ENCODE measurements around the gene RELB. TPM values are rescaled to one million over a fixed set of nuclear protein-coding genes. Genes with fewer than 3 reads are reported as not detected.
"Not testable (repeated sequence)": the region's sequence is repeated elsewhere in the genome, so short reads cannot be mapped to it uniquely, and the experiment has no call there.

RELB gene
- total RNA-seq, 1 donor from 2014 or later: 72.7 TPM

GRCh38 chr19:44992336-44993163, 8.7 kb upstream of the RELB start:
- DNase-seq: no peak
- H3K4me1 Mint-ChIP-seq: peaks cover 6% of the 10 kb centered on the region
- no peaks in the 10 kb centered on the region for H3K27me3 Mint-ChIP-seq
- no peak overlapping the region for H3K27ac Mint-ChIP-seq
- no peaks in the 10 kb centered on the region for H3K9me3 Mint-ChIP-seq
- intact Hi-C loops (cut with micrococcal nuclease): no loop called here
- H3K4me3 Mint-ChIP-seq: no peak overlapping the region
- H3K36me3 Mint-ChIP-seq (ENCODE audit: low read depth): peaks cover 21% of the 10 kb centered on the region

GRCh38 chr19:44993526-44993925, 7.7 kb upstream of the RELB start:
- H3K27ac Mint-ChIP-seq: no peak overlapping the region
- intact Hi-C loops (cut with micrococcal nuclease): no loop called here
- no peaks in the 10 kb centered on the region for H3K27me3 Mint-ChIP-seq

GRCh38 chr19:44993926-44994537, 7.2 kb upstream of the RELB start:
- H3K4me3 Mint-ChIP-seq: no peak overlapping the region
- no peaks in the 10 kb centered on the region for H3K27me3 Mint-ChIP-seq
- peaks cover 16% of the 10 kb centered on the region for H3K36me3 Mint-ChIP-seq (ENCODE audit: low read depth)
- DNase-seq: no peak
- intact Hi-C loops (cut with micrococcal nuclease): no loop called here
- H3K27ac Mint-ChIP-seq: no peak overlapping the region
- H3K4me1 Mint-ChIP-seq: peaks cover 4% of the 10 kb centered on the region
- H3K9me3 Mint-ChIP-seq: no peaks in the 10 kb centered on the region

More at GRCh38 chr19:44993526-44993925, 7.7 kb upstream of the RELB start:
- Mint-ChIP-seq H3K4me3 (no peak overlapping the region), H3K36me3 (ENCODE audit: low read depth) (peaks cover 18% of the 10 kb centered on the region), H3K4me1 (peaks cover 4% of the 10 kb centered on the region), H3K9me3 (no peaks in the 10 kb centered on the region)
- DNase-seq: no peak

GRCh38 chr19:44998025-44998424, 3.2 kb upstream of the RELB start:
- H3K27ac Mint-ChIP-seq: peak overlapping the region; percentile 30
- H3K9me3 Mint-ChIP-seq: no peaks in the 10 kb centered on the region
- intact Hi-C loops (cut with micrococcal nuclease): no loop called here
- no peak overlapping the region for H3K4me3 Mint-ChIP-seq
- H3K36me3 Mint-ChIP-seq (ENCODE audit: low read depth): peaks cover 14% of the 10 kb centered on the region
- H3K4me1 Mint-ChIP-seq: peaks cover 11% of the 10 kb centered on the region
- no peaks in the 10 kb centered on the region for H3K27me3 Mint-ChIP-seq
- DNase-seq: no peak

GRCh38 chr19:44999131-44999925, 1.9 kb upstream of the RELB start:
- Mint-ChIP-seq H3K36me3 (ENCODE audit: low read depth) (peaks cover 15% of the 10 kb centered on the region), H3K4me1 (peaks cover 11% of the 10 kb centered on the region), H3K27ac (peak overlapping the region; percentile 80)
- DNase-seq; H3K4me3 Mint-ChIP-seq; H3K9me3 Mint-ChIP-seq; intact Hi-C loops (cut with micrococcal nuclease); H3K27me3 Mint-ChIP-seq: not testable (repeated sequence)

- not testable (repeated sequence) for DNase-seq, H3K9me3 Mint-ChIP-seq, H3K27me3 Mint-ChIP-seq
- Mint-ChIP-seq H3K4me3 (peak overlapping the region; percentile 67), H3K4me1 (peaks cover 11% of the 10 kb centered on the region), H3K27ac (peak overlapping the region; percentile 80), H3K36me3 (ENCODE audit: low read depth) (peaks cover 22% of the 10 kb centered on the region)
- intact Hi-C loops (cut with micrococcal nuclease): loop anchor here (1.0 to 5.0 kb wide), 2 partner anchors 77 to 178 kb away; partner anchors contain the start of genes BLOC1S3, GEMIN7, TRAPPC6A and ZNF296
Measured at GRCh38 chr19:45000665-45001064, 599 bp upstream of the RELB start.

GRCh38 chr19:45003485-45003884, 2.2 kb downstream of the RELB start:
- no peaks in the 10 kb centered on the region for H3K9me3 Mint-ChIP-seq
- peak overlapping the region; percentile 32 for H3K4me3 Mint-ChIP-seq
- H3K27ac Mint-ChIP-seq: no peak overlapping the region
- no peaks in the 10 kb centered on the region for H3K27me3 Mint-ChIP-seq
- peaks cover 13% of the 10 kb centered on the region for H3K4me1 Mint-ChIP-seq
- no peak for DNase-seq
- intact Hi-C loops (cut with micrococcal nuclease): loop anchor here (5.0 kb wide), 1 partner anchor 74 kb away; the partner anchor contains the start of genes GEMIN7 and ZNF296
- H3K36me3 Mint-ChIP-seq (ENCODE audit: low read depth): peaks cover 42% of the 10 kb centered on the region

- DNase-seq: no peak
- no peak overlapping the region for H3K27ac Mint-ChIP-seq
- no peak overlapping the region for H3K4me3 Mint-ChIP-seq
- no peaks in the 10 kb centered on the region for H3K27me3 Mint-ChIP-seq
- intact Hi-C loops (cut with micrococcal nuclease): no loop called here
- peaks cover 14% of the 10 kb centered on the region for H3K4me1 Mint-ChIP-seq
- no peaks in the 10 kb centered on the region for H3K9me3 Mint-ChIP-seq
- H3K36me3 Mint-ChIP-seq (ENCODE audit: low read depth): peaks cover 53% of the 10 kb centered on the region
Measured at GRCh38 chr19:45005787-45006186, 4.5 kb downstream of the RELB start.

- no peaks in the 10 kb centered on the region for H3K9me3 Mint-ChIP-seq
- H3K4me1 Mint-ChIP-seq: peaks cover 6% of the 10 kb centered on the region
- peaks cover 50% of the 10 kb centered on the region for H3K36me3 Mint-ChIP-seq (ENCODE audit: low read depth)
- intact Hi-C loops (cut with micrococcal nuclease): no loop called here
- H3K27ac Mint-ChIP-seq: no peak overlapping the region
- DNase-seq: no peak
- H3K27me3 Mint-ChIP-seq: no peaks in the 10 kb centered on the region
- H3K4me3 Mint-ChIP-seq: no peak overlapping the region
Measured at GRCh38 chr19:45008552-45008951, 7.3 kb downstream of the RELB start.

GRCh38 chr19:45009625-45010255, 8.5 kb downstream of the RELB start:
- H3K4me3 Mint-ChIP-seq: no peak overlapping the region
- no peak for DNase-seq
- H3K27me3 Mint-ChIP-seq: no peaks in the 10 kb centered on the region
- peaks cover 56% of the 10 kb centered on the region for H3K36me3 Mint-ChIP-seq (ENCODE audit: low read depth)
- H3K9me3 Mint-ChIP-seq: no peaks in the 10 kb centered on the region
- peak overlapping the region; percentile 20 for H3K27ac Mint-ChIP-seq
- peaks cover 6% of the 10 kb centered on the region for H3K4me1 Mint-ChIP-seq
- intact Hi-C loops (cut with micrococcal nuclease): no loop called here

- DNase-seq: no peak
- Mint-ChIP-seq H3K9me3 (no peaks in the 10 kb centered on the region), H3K4me1 (peaks cover 6% of the 10 kb centered on the region), H3K27ac (no peak overlapping the region), H3K27me3 (no peaks in the 10 kb centered on the region), H3K36me3 (ENCODE audit: low read depth) (peaks cover 56% of the 10 kb centered on the region), H3K4me3 (no peak overlapping the region)
- intact Hi-C loops (cut with micrococcal nuclease): no loop called here
Measured at GRCh38 chr19:45010306-45010705, 9.0 kb downstream of the RELB start.

- no peak overlapping the region for H3K4me3 Mint-ChIP-seq
- H3K27me3 Mint-ChIP-seq: no peaks in the 10 kb centered on the region
- H3K27ac Mint-ChIP-seq: no peak overlapping the region
- H3K36me3 Mint-ChIP-seq (ENCODE audit: low read depth): peaks cover 51% of the 10 kb centered on the region
- no peak for DNase-seq
- intact Hi-C loops (cut with micrococcal nuclease): no loop called here
- no peaks in the 10 kb centered on the region for H3K9me3 Mint-ChIP-seq
- H3K4me1 Mint-ChIP-seq: peaks cover 12% of the 10 kb centered on the region
Measured at GRCh38 chr19:45011959-45012358, 10.7 kb downstream of the RELB start.

Measured in activated CD4-positive, alpha-beta T cell treated with anti-CD3 and anti-CD28 coated beads, Interleukin-2, amount 10 ng/mL, durations not matched to agents 24 days and 14 days (primary cell).